Measurements from ENCODE around the gene C11orf68. TPM values are rescaled to one million over a fixed set of nuclear protein-coding genes. Genes with fewer than 3 reads are reported as not detected.
"Not testable (repeated sequence)": the region's sequence is repeated elsewhere in the genome, so short reads cannot be mapped to it uniquely, and the experiment has no call there.

The C11orf68 gene
- polyA plus RNA-seq, 1 donor: 33.1 TPM

GRCh38 chr11:65915101-65915820 lies 3.6 kb downstream of the C11orf68 start:
- DNase-seq (ENCODE audit: low read depth): no peak

- no peak for DNase-seq (ENCODE audit: low read depth)
These were observed 6.0 kb downstream of the C11orf68 start for GRCh38 chr11:65912845-65913244.

GRCh38 chr11:65911682-65912568 lies 6.9 kb downstream of the C11orf68 start:
- DNase-seq (ENCODE audit: low read depth): no peak

GRCh38 chr11:65907878-65908277 lies 11.0 kb downstream of the C11orf68 start:
- DNase-seq (ENCODE audit: low read depth): no peak

GRCh38 chr11:65906602-65907001 lies 12.3 kb downstream of the C11orf68 start:
- DNase-seq (ENCODE audit: low read depth): no peak

- DNase-seq (ENCODE audit: low read depth): no peak
These were observed 15.1 kb downstream of the C11orf68 start for GRCh38 chr11:65903715-65904114.

- no peak for DNase-seq (ENCODE audit: low read depth)
These were observed 15.8 kb downstream of the C11orf68 start for GRCh38 chr11:65903068-65903481.

GRCh38 chr11:65900899-65901180 lies 18.0 kb downstream of the C11orf68 start:
- no peak for DNase-seq (ENCODE audit: low read depth)

- DNase-seq (ENCODE audit: low read depth): no peak
These were observed 18.6 kb downstream of the C11orf68 start, which contains the start of gene FOSL1 for GRCh38 chr11:65900125-65900898. TSS of gene FOSL1 (minus strand) at chr11:65900388. CDS start at chr11:65900339, 49 bp downstream.

GRCh38 chr11:65899356-65900124 lies 19.3 kb downstream of the C11orf68 start:
- DNase-seq (ENCODE audit: low read depth): no peak

GRCh38 chr11:65898656-65899355 lies 20.1 kb downstream of the C11orf68 start:
- DNase-seq (ENCODE audit: low read depth): no peak

GRCh38 chr11:65897020-65897471 lies 21.8 kb downstream of the C11orf68 start:
- DNase-seq (ENCODE audit: low read depth): no peak

- no peak for DNase-seq (ENCODE audit: low read depth)
These were observed 22.5 kb downstream of the C11orf68 start for GRCh38 chr11:65896034-65896999.

GRCh38 chr11:65895482-65895981 lies 23.3 kb downstream of the C11orf68 start:
- no peak for DNase-seq (ENCODE audit: low read depth)

- no peak for DNase-seq (ENCODE audit: low read depth)
These were observed 24.7 kb downstream of the C11orf68 start for GRCh38 chr11:65894034-65894591.

GRCh38 chr11:65892661-65893317 lies 26.1 kb downstream of the C11orf68 start:
- no peak for DNase-seq (ENCODE audit: low read depth)

GRCh38 chr11:65892137-65892540 lies 26.7 kb downstream of the C11orf68 start:
- DNase-seq (ENCODE audit: low read depth): not testable (repeated sequence)

Measured in forelimb muscle (tissue), 1 donor.